Measurements from ENCODE around the gene HAGH. TPM values are rescaled to one million over a fixed set of nuclear protein-coding genes. Genes with fewer than 3 reads are reported as not detected.

HAGH gene
- total and polyA plus RNA-seq, 10 of the 15 experiments (the other 5 are each of a cell fraction or from before 2014, with no cell fraction given) = 2.0 to 50.1 (median 22.4) TPM

DNA sequence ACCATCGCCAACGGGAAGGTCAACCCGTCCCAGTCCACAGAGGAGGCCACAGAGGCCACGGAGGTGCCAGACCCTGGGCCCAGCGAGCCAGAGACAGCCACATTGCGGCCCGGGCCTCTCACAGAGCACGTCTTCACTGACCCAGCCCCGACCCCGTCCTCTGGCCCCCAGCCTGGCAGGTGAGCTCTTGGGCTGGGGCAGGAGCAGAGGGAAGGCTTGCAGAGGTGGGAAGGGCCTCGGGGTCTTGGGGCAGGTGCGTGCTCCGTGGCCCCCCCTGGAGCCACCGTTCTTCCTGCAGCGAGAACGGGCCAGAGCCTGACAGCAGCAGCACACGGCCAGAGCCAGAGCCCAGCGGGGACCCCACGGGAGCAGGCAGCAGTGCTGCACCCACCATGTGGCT is 60.4 kb downstream of the HAGH start:
- DNase-seq (ENCODE audit: low read depth, low spot score) = no peak
- no peaks in the 10 kb centered on the region for H3K27me3 ChIP-seq (replicated peaks in 1 of 2; ENCODE audit: control insufficient read depth in 2 of 2, insufficient read depth in 2 of 2, low read length in 1 of 2)
- WGBS (ENCODE audit: insufficient coverage, insufficient replicate concordance, low lambda C conversion rate, missing lambda C conversion rate) = 98% methylated on average over 14 of the region's 19 CpGs
- ATAC-seq = no peak
- H3K4me3 ChIP-seq = no peak overlapping the region
- no peak overlapping the region for H3K4me2 ChIP-seq (ENCODE audit: control insufficient read depth, insufficient read depth)
- H4K20me1 ChIP-seq (ENCODE audit: control insufficient read depth, insufficient read depth) = no peaks in the 10 kb centered on the region
- no peak overlapping the region for H2AFZ ChIP-seq (ENCODE audit: control insufficient read depth, low read depth, low read length)
- ChIA-PET SMC1A (ENCODE audit: uncharacterized antibody, unreplicated experiment) (no interaction called here), RAD21 (ENCODE audit: unreplicated experiment) (no interaction called here), POLR2A (interaction anchor here (0.5 kb wide), 1 partner anchor 169 kb away, joined by 3 read pairs; no protein-coding TSS in a partner anchor), CTCF (no interaction called here)
- no peak for TF ChIP-seq ZNF622 (IDR thresholded peaks at IDR 0.05)
- peak; percentile 6; the same call in 1 of the 2 replicates for TF ChIP-seq POLR2A (IDR thresholded peaks at IDR 0.05; ENCODE audit: low read depth, low read length)
- no peak for TF ChIP-seq IRF4 (IDR thresholded peaks at IDR 0.05; ENCODE audit: low read depth, low read length)
- intact Hi-C loops (cut with micrococcal nuclease; ENCODE audit: unreplicated experiment) = no loop called here
- H3K9me3 ChIP-seq (replicated peaks; ENCODE audit: control insufficient read depth, insufficient read depth, low read length) = no peaks in the 10 kb centered on the region
- FAIRE-seq = no peak
- in situ Hi-C loops (cut with MboI) = no loop called here
- no peak overlapping the region for H3K27ac ChIP-seq (ENCODE audit: control insufficient read depth, insufficient read depth)
- TSS peak; percentile 43 for BruUV-seq (replicated peaks)
- peaks cover 10% of the 10 kb centered on the region for H3K79me2 ChIP-seq (ENCODE audit: control insufficient read depth, insufficient read depth, low read length)
- H3K36me3 ChIP-seq (ENCODE audit: control insufficient read depth in 2 of 2, insufficient read depth in 2 of 2, low read length in 1 of 2) = peaks cover 0 to 27% of the 10 kb centered on the region in 2 experiments; a peak in 3 of 4 replicates
- peaks cover 4% of the 10 kb centered on the region for H3K4me1 ChIP-seq (ENCODE audit: control insufficient read depth, insufficient read depth, low read length)
- no peak overlapping the region for H3K9ac ChIP-seq (ENCODE audit: control insufficient read depth, insufficient read depth, low read length)

DNA sequence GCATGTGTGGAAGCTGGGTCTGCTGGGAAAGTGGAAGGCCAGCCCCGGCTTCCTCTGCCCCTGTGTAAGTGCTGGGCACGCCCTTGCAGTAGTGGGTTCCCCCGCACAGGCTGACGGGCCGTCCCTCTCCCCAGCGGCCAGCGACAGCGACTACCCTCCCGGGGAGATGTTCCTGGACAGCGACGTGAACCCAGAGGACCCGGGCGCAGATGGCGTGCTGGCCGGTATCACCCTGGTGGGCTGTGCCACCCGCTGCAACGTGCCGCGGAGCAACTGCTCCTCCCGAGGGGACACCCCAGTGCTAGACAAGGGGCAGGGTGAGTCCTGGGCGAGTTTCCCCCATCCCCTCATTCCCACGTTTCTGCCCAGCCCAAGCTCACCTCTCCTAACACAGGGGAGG is 60.8 kb downstream of the HAGH start:
- Histone ChIP-seq H3K9me3 (replicated peaks; ENCODE audit: control insufficient read depth, insufficient read depth, low read length) (no peaks in the 10 kb centered on the region), H3K79me2 (ENCODE audit: control insufficient read depth, insufficient read depth, low read length) (peaks cover 7% of the 10 kb centered on the region), H3K9ac (ENCODE audit: control insufficient read depth, insufficient read depth, low read length) (no peak overlapping the region), H3K4me3 (no peak overlapping the region), H4K20me1 (ENCODE audit: control insufficient read depth, insufficient read depth) (no peaks in the 10 kb centered on the region), H3K4me2 (ENCODE audit: control insufficient read depth, insufficient read depth) (no peak overlapping the region), H3K4me1 (ENCODE audit: control insufficient read depth, insufficient read depth, low read length) (peaks cover 4% of the 10 kb centered on the region), H2AFZ (ENCODE audit: control insufficient read depth, low read depth, low read length) (no peak overlapping the region), H3K27ac (ENCODE audit: control insufficient read depth, insufficient read depth) (no peak overlapping the region), H3K27me3 (replicated peaks in 1 of 2; ENCODE audit: control insufficient read depth in 2 of 2, insufficient read depth in 2 of 2, low read length in 1 of 2) (no peaks in the 10 kb centered on the region), H3K36me3 (ENCODE audit: control insufficient read depth in 2 of 2, insufficient read depth in 2 of 2, low read length in 1 of 2) (peaks cover 0 to 30% of the 10 kb centered on the region in 2 experiments; a peak in 3 of 4 replicates)
- FAIRE-seq (no peak), DNase-seq (ENCODE audit: low read depth, low spot score) (no peak), ATAC-seq (no peak)
- in situ Hi-C loops (cut with MboI) = no loop called here
- SMC1A ChIA-PET (ENCODE audit: uncharacterized antibody, unreplicated experiment) = no interaction called here
- intact Hi-C loops (cut with micrococcal nuclease; ENCODE audit: unreplicated experiment) = no loop called here
- POLR2A ChIA-PET = no interaction called here
- CTCF ChIA-PET = no interaction called here
- WGBS (ENCODE audit: insufficient coverage, insufficient replicate concordance, low lambda C conversion rate, missing lambda C conversion rate) = 91% methylated on average over 21 of the region's 22 CpGs
- RAD21 ChIA-PET (ENCODE audit: unreplicated experiment) = no interaction called here
- BruUV-seq (replicated peaks) = no TSS peak
- TF ChIP-seq MTA2 (IDR thresholded peaks at IDR 0.05; ENCODE audit: low read depth) (no peak), BRCA1 (IDR thresholded peaks at IDR 0.05; ENCODE audit: low read depth, low read length) (no peak), SMC3 (IDR thresholded peaks at IDR 0.05; ENCODE audit: borderline replicate concordance, low read length) (no peak), RCOR1 (conservative IDR thresholded peaks at IDR 0.05; ENCODE audit: low read depth, low read length) (no peak), EP300 (IDR thresholded peaks at IDR 0.05; ENCODE audit: borderline replicate concordance in 1 of 2, control insufficient read depth in 1 of 2, low read depth in 2 of 2, low read length in 2 of 2) (no peak), TBL1XR1 (IDR thresholded peaks at IDR 0.05; ENCODE audit: low read depth, low read length) (no peak), BMI1 (IDR thresholded peaks at IDR 0.05; ENCODE audit: borderline replicate concordance) (no peak), ZNF217 (IDR thresholded peaks at IDR 0.05) (no peak), CREM (IDR thresholded peaks at IDR 0.05; ENCODE audit: low read depth) (no peak)
- TF ChIP-seq, protein P1, sequence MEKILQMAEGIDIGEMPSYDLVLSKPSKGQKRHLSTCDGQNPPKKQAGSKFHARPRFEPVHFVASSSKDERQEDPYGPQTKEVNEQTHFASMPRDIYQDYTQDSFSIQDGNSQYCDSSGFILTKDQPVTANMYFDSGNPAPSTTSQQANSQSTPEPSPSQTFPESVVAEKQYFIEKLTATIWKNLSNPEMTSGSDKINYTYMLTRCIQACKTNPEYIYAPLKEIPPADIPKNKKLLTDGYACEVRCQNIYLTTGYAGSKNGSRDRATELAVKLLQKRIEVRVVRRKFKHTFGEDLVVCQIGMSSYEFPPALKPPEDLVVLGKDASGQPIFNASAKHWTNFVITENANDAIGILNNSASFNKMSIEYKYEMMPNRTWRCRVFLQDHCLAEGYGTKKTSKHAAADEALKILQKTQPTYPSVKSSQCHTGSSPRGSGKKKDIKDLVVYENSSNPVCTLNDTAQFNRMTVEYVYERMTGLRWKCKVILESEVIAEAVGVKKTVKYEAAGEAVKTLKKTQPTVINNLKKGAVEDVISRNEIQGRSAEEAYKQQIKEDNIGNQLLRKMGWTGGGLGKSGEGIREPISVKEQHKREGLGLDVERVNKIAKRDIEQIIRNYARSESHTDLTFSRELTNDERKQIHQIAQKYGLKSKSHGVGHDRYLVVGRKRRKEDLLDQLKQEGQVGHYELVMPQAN (conservative IDR thresholded peaks at IDR 0.05) = no peak
- TF ChIP-seq, protein P2, sequence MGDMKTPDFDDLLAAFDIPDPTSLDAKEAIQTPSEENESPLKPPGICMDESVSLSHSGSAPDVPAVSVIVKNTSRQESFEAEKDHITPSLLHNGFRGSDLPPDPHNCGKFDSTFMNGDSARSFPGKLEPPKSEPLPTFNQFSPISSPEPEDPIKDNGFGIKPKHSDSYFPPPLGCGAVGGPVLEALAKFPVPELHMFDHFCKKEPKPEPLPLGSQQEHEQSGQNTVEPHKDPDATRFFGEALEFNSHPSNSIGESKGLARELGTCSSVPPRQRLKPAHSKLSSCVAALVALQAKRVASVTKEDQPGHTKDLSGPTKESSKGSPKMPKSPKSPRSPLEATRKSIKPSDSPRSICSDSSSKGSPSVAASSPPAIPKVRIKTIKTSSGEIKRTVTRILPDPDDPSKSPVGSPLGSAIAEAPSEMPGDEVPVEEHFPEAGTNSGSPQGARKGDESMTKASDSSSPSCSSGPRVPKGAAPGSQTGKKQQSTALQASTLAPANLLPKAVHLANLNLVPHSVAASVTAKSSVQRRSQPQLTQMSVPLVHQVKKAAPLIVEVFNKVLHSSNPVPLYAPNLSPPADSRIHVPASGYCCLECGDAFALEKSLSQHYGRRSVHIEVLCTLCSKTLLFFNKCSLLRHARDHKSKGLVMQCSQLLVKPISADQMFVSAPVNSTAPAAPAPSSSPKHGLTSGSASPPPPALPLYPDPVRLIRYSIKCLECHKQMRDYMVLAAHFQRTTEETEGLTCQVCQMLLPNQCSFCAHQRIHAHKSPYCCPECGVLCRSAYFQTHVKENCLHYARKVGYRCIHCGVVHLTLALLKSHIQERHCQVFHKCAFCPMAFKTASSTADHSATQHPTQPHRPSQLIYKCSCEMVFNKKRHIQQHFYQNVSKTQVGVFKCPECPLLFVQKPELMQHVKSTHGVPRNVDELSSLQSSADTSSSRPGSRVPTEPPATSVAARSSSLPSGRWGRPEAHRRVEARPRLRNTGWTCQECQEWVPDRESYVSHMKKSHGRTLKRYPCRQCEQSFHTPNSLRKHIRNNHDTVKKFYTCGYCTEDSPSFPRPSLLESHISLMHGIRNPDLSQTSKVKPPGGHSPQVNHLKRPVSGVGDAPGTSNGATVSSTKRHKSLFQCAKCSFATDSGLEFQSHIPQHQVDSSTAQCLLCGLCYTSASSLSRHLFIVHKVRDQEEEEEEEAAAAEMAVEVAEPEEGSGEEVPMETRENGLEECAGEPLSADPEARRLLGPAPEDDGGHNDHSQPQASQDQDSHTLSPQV (IDR thresholded peaks at IDR 0.05) = no peak
